Sigmoid colon (tissue), 4 donors: ENCODE results near the gene DDX60.

Source experiments
- EP300 ChIP-seq, 4 donors: sonication (generic); formaldehyde crosslinking; IDR thresholded peaks; one replicate each; pipeline ENCODE4 v1.6.1; 2017; ENCODE audit warnings: antibody characterized with exemption in 4 of 4
- POLR2A ChIP-seq, 2 donors: fragments of 450-650 bp; IDR thresholded peaks; one replicate each; pipeline ENCODE4 v1.6.1; 2016; ENCODE audit warnings: antibody characterized with exemption in 2 of 2, mild to moderate bottlenecking in 2 of 2, moderate library complexity in 2 of 2
- POLR2AphosphoS5 ChIP-seq, 4 donors: sonication (generic); formaldehyde crosslinking; IDR thresholded peaks; one replicate each; pipeline ENCODE4 v1.6.1; 2017; ENCODE audit warnings: antibody characterized with exemption in 4 of 4
- TF ChIP-seq, protein P1 (sequence below), 4 experiments: fragments of 450-650 bp in 3 of 4; fragments of 200-600 bp in 1 of 4; IDR thresholded peaks; one replicate each; pipeline ENCODE4 v1.5.1; 2016 to 2019; ENCODE audit warnings: antibody characterized with exemption in 4 of 4, mild to moderate bottlenecking in 3 of 4, moderate library complexity in 2 of 4

DNA sequence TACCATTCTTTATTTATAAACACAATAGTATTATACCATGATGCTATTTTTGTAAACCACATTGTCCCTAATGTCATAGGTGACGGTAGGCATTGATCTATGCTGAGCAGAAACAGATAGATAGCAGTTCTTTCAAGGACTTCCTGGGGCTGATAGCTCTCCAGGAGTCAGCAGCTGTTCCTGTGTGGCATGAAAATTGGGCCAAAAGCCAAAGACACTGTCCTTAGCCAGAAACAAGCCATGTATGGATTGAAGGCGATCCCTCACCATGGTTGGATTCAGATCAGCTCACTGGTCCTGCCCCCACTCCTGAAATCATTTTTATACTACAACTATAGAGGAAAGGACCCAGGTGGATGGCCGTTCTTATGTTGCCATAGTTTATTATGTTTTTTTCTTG lies 53.6 kb downstream of the DDX60 start:
- TF ChIP-seq, protein P1, sequence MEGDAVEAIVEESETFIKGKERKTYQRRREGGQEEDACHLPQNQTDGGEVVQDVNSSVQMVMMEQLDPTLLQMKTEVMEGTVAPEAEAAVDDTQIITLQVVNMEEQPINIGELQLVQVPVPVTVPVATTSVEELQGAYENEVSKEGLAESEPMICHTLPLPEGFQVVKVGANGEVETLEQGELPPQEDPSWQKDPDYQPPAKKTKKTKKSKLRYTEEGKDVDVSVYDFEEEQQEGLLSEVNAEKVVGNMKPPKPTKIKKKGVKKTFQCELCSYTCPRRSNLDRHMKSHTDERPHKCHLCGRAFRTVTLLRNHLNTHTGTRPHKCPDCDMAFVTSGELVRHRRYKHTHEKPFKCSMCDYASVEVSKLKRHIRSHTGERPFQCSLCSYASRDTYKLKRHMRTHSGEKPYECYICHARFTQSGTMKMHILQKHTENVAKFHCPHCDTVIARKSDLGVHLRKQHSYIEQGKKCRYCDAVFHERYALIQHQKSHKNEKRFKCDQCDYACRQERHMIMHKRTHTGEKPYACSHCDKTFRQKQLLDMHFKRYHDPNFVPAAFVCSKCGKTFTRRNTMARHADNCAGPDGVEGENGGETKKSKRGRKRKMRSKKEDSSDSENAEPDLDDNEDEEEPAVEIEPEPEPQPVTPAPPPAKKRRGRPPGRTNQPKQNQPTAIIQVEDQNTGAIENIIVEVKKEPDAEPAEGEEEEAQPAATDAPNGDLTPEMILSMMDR (IDR thresholded peaks at IDR 0.05) = no peak
- TF ChIP-seq EP300 (IDR thresholded peaks at IDR 0.05) = no peak
- TF ChIP-seq POLR2A (IDR thresholded peaks at IDR 0.05) = no peak
- TF ChIP-seq POLR2AphosphoS5 (IDR thresholded peaks at IDR 0.05) = no peak
